SK-N-SH (cell line): ENCODE data around the gene PGM5.
"Not testable (repeated sequence)": the region's sequence is repeated elsewhere in the genome, so short reads cannot be mapped to it uniquely, and the experiment has no call there.

ENCODE experiments used
- CHD2 ChIP-seq: fragments of 150-350 bp; IDR thresholded peaks from 2 replicates; pipeline ENCODE4 v1.6.1; 2018; ENCODE audit warnings: low read length; ENCODE audit not compliant: partially characterized antibody
- CTCF ChIP-seq: fragments of 200-600 bp; sonication (generic); IDR thresholded peaks from 2 replicates; pipeline ENCODE4 v1.6.1; 2017; ENCODE audit warnings: antibody characterized with exemption, mild to moderate bottlenecking, moderate library complexity
- EZH2phosphoT487 ChIP-seq: fragments of 200-600 bp; sonication (generic); IDR thresholded peaks from 2 replicates; pipeline ENCODE4 v1.6.1; 2017; ENCODE audit warnings: low read depth, mixed run types, mild to moderate bottlenecking, antibody characterized with exemption, moderate library complexity, borderline replicate concordance
- FOXJ3 ChIP-seq: sonication (generic); formaldehyde crosslinking; IDR thresholded peaks from 2 replicates; pipeline ENCODE4 v1.5.1; 2020; ENCODE audit warnings: mild to moderate bottlenecking, missing genetic modification reagents
- RFX5 ChIP-seq: IDR thresholded peaks from 2 replicates; pipeline ENCODE4 v1.6.1; 2012; ENCODE audit warnings: mild to moderate bottlenecking, improper control_type of control experiment, low read length
- TAF1 ChIP-seq: IDR thresholded peaks from 2 replicates; pipeline ENCODE4 v1.6.1; 2012; ENCODE audit warnings: low read depth, mild to moderate bottlenecking, low read length, moderate library complexity, borderline replicate concordance
- TEAD4 ChIP-seq: IDR thresholded peaks from 2 replicates; pipeline ENCODE4 v1.4.0; 2012; ENCODE audit warnings: mild to moderate bottlenecking, borderline replicate concordance; ENCODE audit not compliant: insufficient read depth
- TF ChIP-seq, protein P1 (sequence below): fragments of 150-350 bp; IDR thresholded peaks from 2 replicates; pipeline ENCODE4 v1.6.1; 2017; ENCODE audit warnings: antibody characterized with exemption, low read length, low read depth, borderline replicate concordance

DNA sequence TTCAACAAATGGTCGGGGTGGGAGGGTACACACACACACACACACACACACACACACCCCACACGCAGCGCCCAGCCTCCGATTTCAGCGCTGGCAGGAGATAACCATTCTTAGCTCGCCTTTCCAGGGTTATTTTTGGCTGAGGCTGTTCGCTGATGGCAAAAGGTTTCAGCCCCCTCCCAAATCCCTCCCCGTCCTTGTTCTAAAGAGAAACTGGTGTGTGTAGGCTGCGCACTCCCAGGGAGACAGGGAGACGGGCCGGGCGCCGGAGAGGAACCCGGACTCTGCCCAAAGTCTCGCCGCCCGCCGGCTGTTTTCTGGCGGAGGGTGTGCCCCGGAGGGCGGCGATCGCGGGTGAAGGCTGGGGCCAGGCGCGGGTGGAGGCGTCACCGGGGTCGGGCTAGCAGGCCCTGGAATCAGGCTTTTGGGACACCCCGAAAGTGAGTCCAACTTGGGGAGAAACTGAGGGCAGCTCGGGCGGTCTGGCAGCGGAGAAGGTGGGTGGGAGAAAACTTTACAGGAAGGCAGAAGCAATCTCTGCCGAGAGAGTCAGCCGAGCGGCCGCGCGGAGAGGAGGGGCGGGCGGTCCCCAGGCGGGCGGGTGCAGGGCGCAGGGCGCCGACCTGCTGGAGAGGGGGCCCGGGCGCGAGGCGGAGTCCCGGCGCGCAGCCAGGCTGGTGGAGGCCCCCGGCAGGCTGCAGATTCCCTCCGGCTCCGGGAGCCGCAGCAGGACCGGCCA, at the start of gene PGM5:
- not testable (repeated sequence) for TF ChIP-seq CTCF; TEAD4; RFX5; CHD2; EZH2phosphoT487; FOXJ3 (CRISPR knock-in tag); TAF1
- TF ChIP-seq, protein P1, sequence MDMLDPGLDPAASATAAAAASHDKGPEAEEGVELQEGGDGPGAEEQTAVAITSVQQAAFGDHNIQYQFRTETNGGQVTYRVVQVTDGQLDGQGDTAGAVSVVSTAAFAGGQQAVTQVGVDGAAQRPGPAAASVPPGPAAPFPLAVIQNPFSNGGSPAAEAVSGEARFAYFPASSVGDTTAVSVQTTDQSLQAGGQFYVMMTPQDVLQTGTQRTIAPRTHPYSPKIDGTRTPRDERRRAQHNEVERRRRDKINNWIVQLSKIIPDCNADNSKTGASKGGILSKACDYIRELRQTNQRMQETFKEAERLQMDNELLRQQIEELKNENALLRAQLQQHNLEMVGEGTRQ, result not testable (repeated sequence)
